ENCODE measurements around the gene HTR1B. TPM values are rescaled to one million over a fixed set of nuclear protein-coding genes. Genes with fewer than 3 reads are reported as not detected.

The HTR1B gene
- total RNA-seq, 1 donor from 2014 or later: 17.1 TPM

GRCh38 chr6:77456531-77457248 is 6.6 kb downstream of the HTR1B start:
- DNase-seq (ENCODE audit: low spot score): peak; percentile 88

- peak; percentile 27 for DNase-seq (ENCODE audit: low spot score)
Measured at GRCh38 chr6:77455271-77455670, 8.0 kb downstream of the HTR1B start.

- peak; percentile 37 for DNase-seq (ENCODE audit: low spot score)
Measured at GRCh38 chr6:77454386-77454785, 8.9 kb downstream of the HTR1B start.

GRCh38 chr6:77451466-77451865 is 11.8 kb downstream of the HTR1B start:
- DNase-seq (ENCODE audit: low spot score): no peak

GRCh38 chr6:77450924-77451323 is 12.4 kb downstream of the HTR1B start:
- peak; percentile 26 for DNase-seq (ENCODE audit: low spot score)

- DNase-seq (ENCODE audit: low spot score): no peak
Measured at GRCh38 chr6:77448546-77448945, 14.7 kb downstream of the HTR1B start.

GRCh38 chr6:77447254-77447653 is 16.0 kb downstream of the HTR1B start:
- DNase-seq (ENCODE audit: low spot score): no peak

GRCh38 chr6:77446249-77446648 is 17.0 kb downstream of the HTR1B start:
- DNase-seq (ENCODE audit: low spot score): no peak

GRCh38 chr6:77445214-77445613 is 18.1 kb downstream of the HTR1B start:
- no peak for DNase-seq (ENCODE audit: low spot score)

- no peak for DNase-seq (ENCODE audit: low spot score)
Measured at GRCh38 chr6:77440206-77440976, 22.9 kb downstream of the HTR1B start.

- DNase-seq (ENCODE audit: low spot score): no peak
Measured at GRCh38 chr6:77433888-77434287, 29.4 kb downstream of the HTR1B start.

- no peak for DNase-seq (ENCODE audit: low spot score)
Measured at GRCh38 chr6:77430504-77430903, 32.8 kb downstream of the HTR1B start.

GRCh38 chr6:77425671-77426070 is 37.6 kb downstream of the HTR1B start:
- DNase-seq (ENCODE audit: low spot score): no peak

- DNase-seq (ENCODE audit: low spot score): no peak
Measured at GRCh38 chr6:77425216-77425615, 38.1 kb downstream of the HTR1B start.

GRCh38 chr6:77424761-77425160 is 38.5 kb downstream of the HTR1B start:
- peak; percentile 17 for DNase-seq (ENCODE audit: low spot score)

GRCh38 chr6:77416839-77417238 is 46.5 kb downstream of the HTR1B start:
- no peak for DNase-seq (ENCODE audit: low spot score)

- DNase-seq (ENCODE audit: low spot score): no peak
Measured at GRCh38 chr6:77415706-77416105, 47.6 kb downstream of the HTR1B start.

Other genes starting within 250 kb of the HTR1B start
- gene MEI4, start 189.5 kb upstream of the HTR1B start, total RNA-seq (ENCODE audit: insufficient read depth, low replicate concordance): 3.4 TPM

All from umbilical cord (tissue), 2 donors.